CD4-positive, CD25-positive, alpha-beta regulatory T cell (primary cell): ENCODE data around the gene ZNF516. TPM values are rescaled to one million over a fixed set of nuclear protein-coding genes. Genes with fewer than 3 reads are reported as not detected.
A peak's percentile ranks its signal among the peaks of the same experiment; 100 is the strongest.

Experiments used
- ATAC-seq, 2 donors: fragments of 150-1000 bp; cut with Tn5 transposase; one replicate each; pipeline ENCODE4 v1.10.0; 2021; ENCODE audit warnings: low read depth in 2 of 2, moderate number of reproducible peaks in 2 of 2, moderate library complexity in 1 of 2
- DNase-seq, 3 donors: peaks; one replicate each; pipeline versions ENCODE4 v3.0.0 to v3.0.0-alpha.2; 2012 to 2022; ENCODE audit warnings: mixed read lengths in 1 of 3
- H3K27ac ChIP-seq: one replicate; pipeline ENCODE4 v1.7.0; 2013; ENCODE audit warnings: mild to moderate bottlenecking, low read length; ENCODE audit not compliant: insufficient read depth, poor library complexity, severe bottlenecking
- H3K27me3 ChIP-seq: one replicate; pipeline ENCODE4 v1.7.0; 2013; ENCODE audit warnings: low read length; ENCODE audit not compliant: control insufficient read depth, insufficient read depth
- H3K36me3 ChIP-seq: one replicate; pipeline ENCODE4 v1.7.0; 2013; ENCODE audit warnings: mild to moderate bottlenecking, low read length, moderate library complexity; ENCODE audit not compliant: control insufficient read depth, insufficient read depth
- H3K4me1 ChIP-seq: 2 replicates; pipeline ENCODE4 v1.7.0; 2013; ENCODE audit warnings: mild to moderate bottlenecking, low read length; ENCODE audit not compliant: insufficient read depth, control insufficient read depth, poor library complexity, severe bottlenecking
- H3K4me3 ChIP-seq: one replicate; pipeline ENCODE4 v1.7.0; 2013; ENCODE audit warnings: low read depth, mild to moderate bottlenecking, low read length, moderate library complexity
- H3K9me3 ChIP-seq, 2 experiments: 1 replicate in 1 of 2; 2 replicates in 1 of 2; pipeline ENCODE4 v1.7.0; 2013; ENCODE audit warnings: low read length in 2 of 2, mild to moderate bottlenecking in 1 of 2, moderate library complexity in 1 of 2; ENCODE audit not compliant: control insufficient read depth in 2 of 2
- H3K27ac Mint-ChIP-seq, 3 donors: one replicate each; pipeline ENCODE4 v1.8.0; 2020 to 2022; ENCODE audit warnings: mild to moderate bottlenecking in 3 of 3, mixed read lengths in 3 of 3, moderate library complexity in 2 of 3
- H3K27me3 Mint-ChIP-seq: one replicate; pipeline ENCODE4 v1.8.0; 2022; ENCODE audit warnings: mild to moderate bottlenecking, mixed read lengths
- H3K36me3 Mint-ChIP-seq: one replicate; pipeline ENCODE4 v1.8.0; 2020; ENCODE audit warnings: mixed read lengths
- H3K4me1 Mint-ChIP-seq, 4 donors: one replicate each; pipeline ENCODE4 v1.8.0; 2020 to 2022; ENCODE audit warnings: mixed read lengths in 4 of 4, mild to moderate bottlenecking in 1 of 4
- H3K4me3 Mint-ChIP-seq, 4 donors: one replicate each; pipeline ENCODE4 v1.8.0; 2020 to 2022; ENCODE audit warnings: mild to moderate bottlenecking in 4 of 4, mixed read lengths in 4 of 4, moderate library complexity in 3 of 4
- H3K9me3 Mint-ChIP-seq, 7 donors: one replicate each; pipeline ENCODE4 v1.8.0; 2020 to 2022; ENCODE audit warnings: mixed read lengths in 7 of 7, mild to moderate bottlenecking in 3 of 7, moderate library complexity in 2 of 7
- polyA plus RNA-seq, 4 donors: library from polyadenylated mRNA; unstranded; fragments of 300-500 nt; fragmentation: Illumina TruSeq; gene quantifications; one replicate each; pipeline ENCODE4 v1.2.3, GENCODE V29; 2021
- total RNA-seq: library from RNA; stranded (reverse); gene quantifications from one replicate; pipeline ENCODE4 v1.2.3, GENCODE V29; 2022

Gene ZNF516
- total and polyA plus RNA-seq, 5 donors from 2014 or later = 0.26 to 9.9 (median 0.57) TPM; not detected in 1

GRCh38 chr18:76353500-76353899 lies 141.5 kb downstream of the ZNF516 start:
- Mint-ChIP-seq H3K36me3 (no peaks in the 10 kb centered on the region), H3K27me3 (no peaks in the 10 kb centered on the region), H3K9me3 (no peaks in the 10 kb centered on the region), H3K4me3 (no peak overlapping the region), H3K27ac (no peak overlapping the region), H3K4me1 (peaks cover 0 to 5% (median 2%) of the 10 kb centered on the region in 4 donors)
- Histone ChIP-seq H3K27me3 (no peaks in the 10 kb centered on the region), H3K4me1 (peaks cover 3% of the 10 kb centered on the region), H3K9me3 (no peaks in the 10 kb centered on the region), H3K36me3 (no peaks in the 10 kb centered on the region), H3K27ac (no peak overlapping the region), H3K4me3 (no peak overlapping the region)
- DNase-seq (no peak), ATAC-seq (no peak)

DNA sequence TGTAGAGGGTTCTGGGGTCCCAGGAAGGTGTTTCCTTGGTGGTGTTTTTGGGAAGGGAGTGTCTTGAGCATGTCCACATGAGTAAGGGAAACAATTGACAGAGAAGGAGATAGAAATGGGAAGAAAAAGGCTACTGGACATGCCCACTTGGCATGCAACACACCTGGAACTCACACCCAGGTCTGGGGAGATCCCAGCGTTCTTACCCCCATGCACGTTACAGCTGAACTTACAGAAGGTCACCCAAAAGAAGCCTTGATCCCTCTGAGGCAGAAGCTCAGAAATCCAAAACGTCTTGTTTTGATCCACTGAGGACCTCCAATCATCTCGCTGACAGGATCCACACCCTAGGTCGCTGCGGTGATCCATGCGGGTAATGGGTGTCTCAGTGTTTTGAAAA lies 142.0 kb downstream of the ZNF516 start:
- H3K4me1 Mint-ChIP-seq = peaks cover 0 to 5% (median 2%) of the 10 kb centered on the region in 4 donors
- H3K36me3 ChIP-seq = no peaks in the 10 kb centered on the region
- H3K9me3 ChIP-seq = no peaks in the 10 kb centered on the region
- no peaks in the 10 kb centered on the region for H3K27me3 Mint-ChIP-seq
- ATAC-seq (no peak), DNase-seq (no peak)
- no peak overlapping the region for H3K4me3 ChIP-seq
- H3K4me3 Mint-ChIP-seq = no peak overlapping the region
- no peaks in the 10 kb centered on the region for H3K9me3 Mint-ChIP-seq
- no peaks in the 10 kb centered on the region for H3K27me3 ChIP-seq
- peaks cover 3% of the 10 kb centered on the region for H3K4me1 ChIP-seq
- no peaks in the 10 kb centered on the region for H3K36me3 Mint-ChIP-seq
- H3K27ac Mint-ChIP-seq = no peak overlapping the region
- no peak overlapping the region for H3K27ac ChIP-seq

- Mint-ChIP-seq H3K4me1 (peaks cover 0 to 5% (median 2%) of the 10 kb centered on the region in 4 donors), H3K36me3 (no peaks in the 10 kb centered on the region), H3K27ac (no peak overlapping the region), H3K9me3 (no peaks in the 10 kb centered on the region), H3K27me3 (no peaks in the 10 kb centered on the region), H3K4me3 (no peak overlapping the region)
- H3K27me3 ChIP-seq = no peaks in the 10 kb centered on the region
- ATAC-seq = no peak
- DNase-seq = no peak
- no peaks in the 10 kb centered on the region for H3K36me3 ChIP-seq
- no peak overlapping the region for H3K27ac ChIP-seq
- no peaks in the 10 kb centered on the region for H3K9me3 ChIP-seq
- H3K4me1 ChIP-seq = peaks cover 3% of the 10 kb centered on the region
- no peak overlapping the region for H3K4me3 ChIP-seq
These were observed 143.0 kb downstream of the ZNF516 start for GRCh38 chr18:76351961-76352581.

DNA sequence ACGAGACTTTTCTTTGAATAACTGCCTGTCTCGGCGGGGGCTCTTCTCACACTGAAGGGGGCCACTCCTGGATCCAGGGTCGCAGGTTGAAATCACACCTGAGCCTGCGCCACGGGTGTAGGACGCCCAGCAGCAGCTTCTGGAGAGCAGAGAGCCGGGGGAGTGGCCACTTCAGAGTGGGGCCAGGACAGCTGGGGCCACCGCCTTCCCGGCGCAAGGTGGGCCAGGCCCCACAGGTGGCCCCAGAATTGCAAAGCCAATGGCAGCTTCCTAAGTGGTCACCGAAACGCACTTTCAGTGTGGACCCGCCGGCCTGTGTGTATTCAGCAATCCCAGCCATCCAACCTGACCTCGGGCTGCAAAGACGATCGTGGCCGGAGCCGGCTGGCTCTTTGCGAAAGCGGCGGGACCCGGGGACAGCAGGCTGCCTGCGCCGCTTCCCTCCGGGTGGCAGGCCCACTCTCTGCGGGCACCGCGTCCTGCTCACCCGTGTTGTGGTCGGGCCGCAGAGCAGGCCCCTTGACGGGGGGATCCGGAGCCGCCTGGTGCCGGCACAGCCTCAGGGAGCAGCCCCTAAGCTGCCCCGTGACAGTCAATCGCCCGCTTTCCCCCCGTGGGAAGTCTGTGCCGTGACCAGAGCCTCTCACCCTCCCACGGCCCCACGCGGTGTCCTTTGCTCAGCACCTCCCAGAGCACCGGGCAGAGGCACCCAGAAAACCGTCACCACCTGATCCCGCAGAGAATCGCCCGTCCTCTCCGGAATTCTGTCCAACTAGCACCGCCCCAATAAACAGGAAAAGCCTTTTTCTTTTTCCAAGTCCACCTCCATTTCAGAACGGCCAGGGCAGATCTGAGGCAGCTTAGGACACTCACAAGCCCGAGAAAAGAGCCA lies 144.7 kb downstream of the ZNF516 start:
- Mint-ChIP-seq H3K9me3 (no peaks in the 10 kb centered on the region), H3K4me1 (peaks cover 0 to 5% (median 2%) of the 10 kb centered on the region in 4 donors), H3K27me3 (no peaks in the 10 kb centered on the region), H3K4me3 (no peak overlapping the region), H3K27ac (no peak overlapping the region), H3K36me3 (no peaks in the 10 kb centered on the region)
- H3K4me1 ChIP-seq = peaks cover 3% of the 10 kb centered on the region
- DNase-seq (no peak), ATAC-seq (no peak)
- H3K4me3 ChIP-seq = no peak overlapping the region
- H3K27me3 ChIP-seq = no peaks in the 10 kb centered on the region
- H3K36me3 ChIP-seq = no peaks in the 10 kb centered on the region
- H3K9me3 ChIP-seq = no peaks in the 10 kb centered on the region
- no peak overlapping the region for H3K27ac ChIP-seq

GRCh38 chr18:76349067-76349715 lies 145.9 kb downstream of the ZNF516 start:
- Mint-ChIP-seq H3K36me3 (no peaks in the 10 kb centered on the region), H3K27me3 (no peaks in the 10 kb centered on the region), H3K9me3 (no peaks in the 10 kb centered on the region), H3K4me1 (peaks cover 0 to 5% (median 2%) of the 10 kb centered on the region in 4 donors), H3K4me3 (no peak overlapping the region), H3K27ac (peak overlapping the region in 2 of 3 donors; percentile 12 to 95)
- peaks cover 3% of the 10 kb centered on the region for H3K4me1 ChIP-seq
- H3K27ac ChIP-seq = no peak overlapping the region
- no peaks in the 10 kb centered on the region for H3K9me3 ChIP-seq
- peak; percentile 35 to 70 (median 54) for DNase-seq
- no peaks in the 10 kb centered on the region for H3K27me3 ChIP-seq
- H3K4me3 ChIP-seq = no peak overlapping the region
- H3K36me3 ChIP-seq = no peaks in the 10 kb centered on the region
- no peak for ATAC-seq

GRCh38 chr18:76348267-76349066 lies 146.6 kb downstream of the ZNF516 start:
- ATAC-seq = no peak
- Mint-ChIP-seq H3K27me3 (no peaks in the 10 kb centered on the region), H3K4me3 (no peak overlapping the region), H3K36me3 (no peaks in the 10 kb centered on the region), H3K9me3 (no peaks in the 10 kb centered on the region), H3K27ac (peak overlapping the region in 1 of 3 donors; percentile 12), H3K4me1 (peaks cover 0 to 5% (median 2%) of the 10 kb centered on the region in 4 donors)
- H3K9me3 ChIP-seq = no peaks in the 10 kb centered on the region
- H3K4me1 ChIP-seq = peaks cover 3% of the 10 kb centered on the region
- no peak overlapping the region for H3K27ac ChIP-seq
- no peaks in the 10 kb centered on the region for H3K36me3 ChIP-seq
- H3K27me3 ChIP-seq = no peaks in the 10 kb centered on the region
- DNase-seq = no peak
- H3K4me3 ChIP-seq = no peak overlapping the region

- peaks cover 3% of the 10 kb centered on the region for H3K4me1 ChIP-seq
- DNase-seq = no peak
- Mint-ChIP-seq H3K27ac (no peak overlapping the region), H3K27me3 (no peaks in the 10 kb centered on the region), H3K4me1 (peaks cover 0 to 5% (median 2%) of the 10 kb centered on the region in 4 donors), H3K9me3 (no peaks in the 10 kb centered on the region), H3K36me3 (no peaks in the 10 kb centered on the region), H3K4me3 (no peak overlapping the region)
- ATAC-seq = no peak
- no peaks in the 10 kb centered on the region for H3K27me3 ChIP-seq
- H3K4me3 ChIP-seq = no peak overlapping the region
- H3K9me3 ChIP-seq = no peaks in the 10 kb centered on the region
- no peak overlapping the region for H3K27ac ChIP-seq
- H3K36me3 ChIP-seq = no peaks in the 10 kb centered on the region
These were observed 147.7 kb downstream of the ZNF516 start for GRCh38 chr18:76347341-76347740.
